Astrocyte (in vitro differentiated cells and primary cell): Measurements from ENCODE around the gene CDH18. TPM values are rescaled to one million over a fixed set of nuclear protein-coding genes. Genes with fewer than 3 reads are reported as not detected.
"Not testable (repeated sequence)": the region's sequence is repeated elsewhere in the genome, so short reads cannot be mapped to it uniquely, and the experiment has no call there.

Source experiments
- DNase-seq: peaks from one replicate; pipeline ENCODE4 v3.0.0-alpha.2; 2010; ENCODE audit warnings: low read depth
- FAIRE-seq: peaks from 2 replicates; lab custom pipeline; 2011; peaks lifted over from hg19 to GRCh38; lab: Jason Lieb, UNC
- H2AFZ ChIP-seq: 2 replicates; pipeline ENCODE4 v1.6.0; 2012; ENCODE audit warnings: low read depth, low read length, inconsistent platforms
- H3K27ac ChIP-seq: 2 replicates; pipeline ENCODE4 v1.5.1; 2011; ENCODE audit warnings: low read depth, low read length, inconsistent platforms
- H3K27me3 ChIP-seq: 2 replicates; pipeline ENCODE4 v1.6.0; 2011; ENCODE audit warnings: low read length, inconsistent platforms; ENCODE audit not compliant: insufficient read depth
- H3K36me3 ChIP-seq: 2 replicates; pipeline ENCODE4 v1.5.1; 2011; ENCODE audit warnings: low read length, inconsistent platforms; ENCODE audit not compliant: insufficient read depth
- H3K4me1 ChIP-seq: 2 replicates; pipeline ENCODE4 v1.5.1; 2011; ENCODE audit warnings: low read length, inconsistent platforms; ENCODE audit not compliant: insufficient read depth
- H3K4me2 ChIP-seq: 2 replicates; pipeline ENCODE4 v1.6.0; 2012; ENCODE audit warnings: low read length, inconsistent platforms
- H3K4me3 ChIP-seq: 2 replicates; pipeline ENCODE4 v1.5.1; 2011; ENCODE audit warnings: low read depth, mild to moderate bottlenecking, low read length, inconsistent platforms; ENCODE audit not compliant: insufficient read depth
- H3K79me2 ChIP-seq: 2 replicates; pipeline ENCODE4 v1.6.0; 2012; ENCODE audit warnings: mild to moderate bottlenecking, low read length, inconsistent platforms; ENCODE audit not compliant: insufficient read depth
- H3K9ac ChIP-seq: 2 replicates; pipeline ENCODE4 v1.6.0; 2012; ENCODE audit warnings: mild to moderate bottlenecking, low read length, inconsistent platforms
- H3K9me3 ChIP-seq: 2 replicates; pipeline ENCODE4 v1.5.1; 2012; ENCODE audit warnings: low read depth, mild to moderate bottlenecking, low read length, inconsistent platforms; ENCODE audit not compliant: insufficient read depth
- H4K20me1 ChIP-seq: 2 replicates; pipeline ENCODE4 v1.6.0; 2012; ENCODE audit warnings: low read length, inconsistent platforms; ENCODE audit not compliant: insufficient read depth
- H3K27ac Mint-ChIP-seq: one replicate; pipeline ENCODE4 v1.8.0; 2021; ENCODE audit warnings: mild to moderate bottlenecking, mixed read lengths; ENCODE audit not compliant: unreplicated experiment
- H3K27me3 Mint-ChIP-seq: one replicate; pipeline ENCODE4 v1.8.0; 2021; ENCODE audit warnings: low read depth, mixed read lengths; ENCODE audit not compliant: unreplicated experiment
- H3K36me3 Mint-ChIP-seq: one replicate; pipeline ENCODE4 v1.8.0; 2021; ENCODE audit warnings: low read depth, mixed read lengths; ENCODE audit not compliant: unreplicated experiment
- H3K4me1 Mint-ChIP-seq: one replicate; pipeline ENCODE4 v1.8.0; 2021; ENCODE audit warnings: low read depth, mixed read lengths; ENCODE audit not compliant: unreplicated experiment
- H3K4me3 Mint-ChIP-seq: one replicate; pipeline ENCODE4 v1.8.0; 2021; ENCODE audit warnings: mild to moderate bottlenecking, moderate library complexity, mixed read lengths; ENCODE audit not compliant: unreplicated experiment
- H3K9me3 Mint-ChIP-seq: one replicate; pipeline ENCODE4 v1.8.0; 2021; ENCODE audit warnings: mild to moderate bottlenecking, mixed read lengths; ENCODE audit not compliant: unreplicated experiment
- EZH2 ChIP-seq: IDR thresholded peaks from 2 replicates; pipeline ENCODE4 v1.6.1; 2012; ENCODE audit warnings: mild to moderate bottlenecking, low read length, inconsistent platforms; ENCODE audit not compliant: insufficient read depth
- total RNA-seq: library from RNA; stranded (reverse); gene quantifications from 2 replicates; pipeline ENCODE4 v1.2.1, GENCODE V29; 2021
- TF ChIP-seq, protein P1 (sequence below): IDR thresholded peaks from 2 replicates; pipeline ENCODE4 v1.5.1; 2011; ENCODE audit warnings: low read depth, mild to moderate bottlenecking, inconsistent platforms, low read length, moderate library complexity; ENCODE audit not compliant: insufficient read depth

The CDH18 gene
- total RNA-seq, 1 donor from 2014 or later = not detected

DNA sequence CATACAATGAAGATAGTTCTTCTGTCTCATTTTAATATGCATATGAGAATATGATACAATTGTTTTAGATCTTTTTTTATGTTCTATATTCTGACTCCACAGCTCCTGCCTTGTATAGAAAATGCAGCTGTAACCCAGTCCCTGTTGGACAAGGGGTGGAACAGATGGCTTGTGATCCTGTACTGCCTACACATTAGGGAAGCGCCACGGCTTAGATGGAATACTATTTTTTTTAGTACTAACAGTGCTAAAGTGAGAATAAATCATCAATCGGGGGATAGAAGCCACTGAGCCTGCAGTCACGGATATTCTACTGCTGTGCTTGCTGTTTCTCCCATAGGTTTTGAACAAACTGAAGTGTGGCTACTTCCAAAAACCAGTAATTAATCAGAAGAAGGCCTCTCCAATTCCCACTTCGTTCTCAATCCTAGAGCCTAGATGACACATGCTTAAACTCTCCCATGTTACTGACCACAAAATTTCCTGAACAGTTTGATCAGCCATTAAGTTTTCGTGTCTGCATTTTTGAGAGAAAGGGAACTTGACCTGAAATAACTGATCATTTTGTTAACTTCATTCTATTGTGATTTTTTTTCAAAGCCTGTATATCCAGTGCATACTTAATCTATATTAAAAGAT lies 150.3 kb downstream of the CDH18 start:
- TF ChIP-seq, protein P1, sequence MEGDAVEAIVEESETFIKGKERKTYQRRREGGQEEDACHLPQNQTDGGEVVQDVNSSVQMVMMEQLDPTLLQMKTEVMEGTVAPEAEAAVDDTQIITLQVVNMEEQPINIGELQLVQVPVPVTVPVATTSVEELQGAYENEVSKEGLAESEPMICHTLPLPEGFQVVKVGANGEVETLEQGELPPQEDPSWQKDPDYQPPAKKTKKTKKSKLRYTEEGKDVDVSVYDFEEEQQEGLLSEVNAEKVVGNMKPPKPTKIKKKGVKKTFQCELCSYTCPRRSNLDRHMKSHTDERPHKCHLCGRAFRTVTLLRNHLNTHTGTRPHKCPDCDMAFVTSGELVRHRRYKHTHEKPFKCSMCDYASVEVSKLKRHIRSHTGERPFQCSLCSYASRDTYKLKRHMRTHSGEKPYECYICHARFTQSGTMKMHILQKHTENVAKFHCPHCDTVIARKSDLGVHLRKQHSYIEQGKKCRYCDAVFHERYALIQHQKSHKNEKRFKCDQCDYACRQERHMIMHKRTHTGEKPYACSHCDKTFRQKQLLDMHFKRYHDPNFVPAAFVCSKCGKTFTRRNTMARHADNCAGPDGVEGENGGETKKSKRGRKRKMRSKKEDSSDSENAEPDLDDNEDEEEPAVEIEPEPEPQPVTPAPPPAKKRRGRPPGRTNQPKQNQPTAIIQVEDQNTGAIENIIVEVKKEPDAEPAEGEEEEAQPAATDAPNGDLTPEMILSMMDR = no peak
- no peak for TF ChIP-seq EZH2
- Mint-ChIP-seq H3K27ac (no peak overlapping the region), H3K9me3 (peaks cover 8% of the 10 kb centered on the region), H3K36me3 (no peaks in the 10 kb centered on the region), H3K4me1 (peaks cover 6% of the 10 kb centered on the region), H3K4me3 (no peak overlapping the region), H3K27me3 (no peaks in the 10 kb centered on the region)
- no peak overlapping the region for H3K27ac ChIP-seq
- H3K79me2 ChIP-seq = no peaks in the 10 kb centered on the region
- H4K20me1 ChIP-seq = no peaks in the 10 kb centered on the region
- H3K4me1 ChIP-seq = peaks cover 4% of the 10 kb centered on the region
- no peak overlapping the region for H3K4me3 ChIP-seq
- no peaks in the 10 kb centered on the region for H3K36me3 ChIP-seq
- H3K9ac ChIP-seq = no peak overlapping the region
- FAIRE-seq (no peak), DNase-seq (peak; percentile 95)
- H3K27me3 ChIP-seq = no peaks in the 10 kb centered on the region
- peak overlapping the region; percentile 51 for H3K4me2 ChIP-seq
- peak overlapping the region; percentile 31 for H2AFZ ChIP-seq
- H3K9me3 ChIP-seq = no peaks in the 10 kb centered on the region

DNA sequence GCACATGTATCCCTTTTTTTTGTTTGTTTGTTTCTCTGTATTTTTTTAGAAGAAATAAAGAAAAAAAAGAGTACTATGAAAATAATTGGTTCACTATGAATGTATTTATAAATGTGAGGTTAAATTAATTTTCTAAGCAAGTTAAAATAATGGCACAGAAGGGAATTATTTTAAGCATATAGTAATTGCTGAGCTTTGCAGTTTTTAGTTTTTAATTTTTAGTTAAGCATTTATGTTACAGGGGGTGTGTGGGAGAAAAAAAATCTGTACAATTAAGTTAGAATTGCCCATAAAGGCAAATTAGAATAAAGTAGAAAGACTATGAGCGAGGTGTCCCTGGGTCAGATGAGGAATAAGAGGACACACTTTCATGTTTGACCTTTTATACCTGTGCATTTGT lies 152.6 kb downstream of the CDH18 start:
- Histone ChIP-seq H3K4me2 (no peak overlapping the region), H3K4me3 (no peak overlapping the region), H3K36me3 (no peaks in the 10 kb centered on the region), H3K27me3 (no peaks in the 10 kb centered on the region), H3K79me2 (no peaks in the 10 kb centered on the region), H4K20me1 (no peaks in the 10 kb centered on the region), H3K4me1 (peaks cover 4% of the 10 kb centered on the region), H3K9ac (no peak overlapping the region), H3K27ac (no peak overlapping the region), H3K9me3 (no peaks in the 10 kb centered on the region), H2AFZ (no peak overlapping the region)
- FAIRE-seq (no peak), DNase-seq (no peak)
- H3K4me3 Mint-ChIP-seq = no peak overlapping the region
- H3K36me3 Mint-ChIP-seq = no peaks in the 10 kb centered on the region
- no peak overlapping the region for H3K27ac Mint-ChIP-seq
- H3K9me3 Mint-ChIP-seq = peaks cover 5% of the 10 kb centered on the region
- no peak for TF ChIP-seq EZH2
- TF ChIP-seq, protein P1 = no peak
- no peaks in the 10 kb centered on the region for H3K27me3 Mint-ChIP-seq
- H3K4me1 Mint-ChIP-seq = peaks cover 6% of the 10 kb centered on the region

DNA sequence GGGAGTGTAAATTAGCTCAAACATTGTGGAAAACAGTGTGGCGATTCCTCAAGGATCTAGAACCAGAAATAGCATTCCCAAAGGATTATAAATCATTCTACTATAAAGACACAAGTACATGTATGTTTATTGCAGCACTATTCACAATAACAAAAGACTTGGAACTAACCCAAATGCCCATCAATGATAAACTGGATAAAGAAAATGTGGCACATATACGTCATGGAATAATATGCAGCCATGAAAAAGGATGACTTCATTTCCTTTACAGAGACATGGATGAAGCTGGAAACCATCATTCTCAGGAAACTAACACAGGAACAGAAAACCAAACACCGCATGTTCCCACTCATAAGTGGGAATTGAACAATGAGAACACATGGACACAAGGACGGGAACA lies 175.3 kb downstream of the CDH18 start:
- not testable (repeated sequence) for FAIRE-seq

More for the DNA sequence above, 175.3 kb downstream of the CDH18 start:
- not testable (repeated sequence) for H3K9ac ChIP-seq, H3K4me3 ChIP-seq, H3K27ac Mint-ChIP-seq, H3K36me3 ChIP-seq, H4K20me1 ChIP-seq, H3K9me3 ChIP-seq, H3K27me3 ChIP-seq, H3K4me2 ChIP-seq, H2AFZ ChIP-seq, H3K27ac ChIP-seq, DNase-seq, H3K9me3 Mint-ChIP-seq, H3K36me3 Mint-ChIP-seq, H3K4me1 ChIP-seq, H3K79me2 ChIP-seq, H3K4me3 Mint-ChIP-seq, H3K4me1 Mint-ChIP-seq, H3K27me3 Mint-ChIP-seq
